ENCODE data around the gene GAK. TPM values are rescaled to one million over a fixed set of nuclear protein-coding genes. Genes with fewer than 3 reads are reported as not detected.

Gene GAK
- total and polyA plus RNA-seq, 8 donors = 47.5 to 226 (median 64.8) TPM

- Histone ChIP-seq H3K27ac (no peak overlapping the region), H3K4me3 (no peak overlapping the region), H3K4me1 (no peaks in the 10 kb centered on the region), H3K27me3 (no peaks in the 10 kb centered on the region), H3K9me3 (no peaks in the 10 kb centered on the region), H3K36me3 (peaks cover 3 to 60% (median 25%) of the 10 kb centered on the region in 3 donors)
- ATAC-seq (no peak), DNase-seq (peak in 2 of 6 donors; percentile 16 to 79), FAIRE-seq (no peak)
- intact Hi-C loops (cut with DNase I) = no loop called here
- 91 to 95% methylated on average over 18 of the region's 18 CpGs for WGBS, 2 donors
- no peak for TF ChIP-seq CTCF (IDR thresholded peaks at IDR 0.05)
Measured at GRCh38 chr4:865572-865971, 66.5 kb downstream of the GAK start.

GRCh38 chr4:865121-865465, 67.0 kb downstream of the GAK start:
- TF ChIP-seq CTCF (IDR thresholded peaks at IDR 0.05) = no peak
- DNase-seq (peak in 1 of 6 donors; percentile 39), FAIRE-seq (no peak), ATAC-seq (no peak)
- H3K27me3 ChIP-seq = no peaks in the 10 kb centered on the region
- no peak overlapping the region for H3K4me3 ChIP-seq
- H3K36me3 ChIP-seq = peaks cover 3 to 60% (median 20%) of the 10 kb centered on the region in 3 donors
- 96 to 99% methylated on average over 11 of the region's 11 CpGs for WGBS, 2 donors
- no peaks in the 10 kb centered on the region for H3K4me1 ChIP-seq
- intact Hi-C loops (cut with DNase I) = no loop called here
- H3K9me3 ChIP-seq = no peaks in the 10 kb centered on the region
- H3K27ac ChIP-seq = no peak overlapping the region

GRCh38 chr4:864456-865120, 67.5 kb downstream of the GAK start:
- Histone ChIP-seq H3K4me1 (no peaks in the 10 kb centered on the region), H3K36me3 (peaks cover 3 to 63% (median 19%) of the 10 kb centered on the region in 3 donors), H3K9me3 (no peaks in the 10 kb centered on the region), H3K27me3 (no peaks in the 10 kb centered on the region), H3K27ac (no peak overlapping the region), H3K4me3 (no peak overlapping the region)
- intact Hi-C loops (cut with DNase I) = no loop called here
- FAIRE-seq (no peak), ATAC-seq (no peak), DNase-seq (peak in 1 of 6 donors; percentile 20)
- 96 to 98% methylated on average over 42 of the region's 42 CpGs for WGBS, 2 donors
- no peak for TF ChIP-seq CTCF (IDR thresholded peaks at IDR 0.05)

DNA sequence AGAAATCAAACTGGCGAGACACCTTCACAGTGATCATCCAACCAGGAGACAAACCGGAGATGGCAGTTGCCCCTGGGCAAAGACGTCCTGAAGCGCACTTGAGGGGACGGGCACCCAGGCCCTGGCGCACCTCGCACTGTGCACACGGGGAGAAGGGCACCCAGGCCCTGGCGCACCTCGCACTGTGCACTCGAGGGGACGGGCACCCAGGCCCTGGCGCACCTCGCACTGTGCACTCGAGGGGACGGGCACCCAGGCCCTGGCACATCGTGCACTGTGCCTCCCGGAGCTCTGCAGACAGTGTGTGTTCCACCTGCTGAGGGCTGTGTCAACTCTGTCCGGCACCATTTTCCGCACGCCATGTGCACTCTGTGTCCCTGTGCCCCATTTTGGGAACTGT, 71.6 kb downstream of the GAK start:
- no peak for ATAC-seq
- H3K27ac ChIP-seq = no peak overlapping the region
- no peaks in the 10 kb centered on the region for H3K9me3 ChIP-seq
- no peaks in the 10 kb centered on the region for H3K27me3 ChIP-seq
- no peak for FAIRE-seq
- peak in 1 of 6 donors; percentile 4 for DNase-seq
- intact Hi-C loops (cut with DNase I) = no loop called here
- no peaks in the 10 kb centered on the region for H3K4me1 ChIP-seq
- peaks cover 8 to 65% (median 9%) of the 10 kb centered on the region in 3 donors for H3K36me3 ChIP-seq
- no peak for TF ChIP-seq CTCF (IDR thresholded peaks at IDR 0.05)
- WGBS, 2 donors = 96 to 97% methylated on average over 21 of the region's 21 CpGs
- H3K4me3 ChIP-seq = no peak overlapping the region

- Histone ChIP-seq H3K27ac (no peak overlapping the region), H3K9me3 (no peaks in the 10 kb centered on the region), H3K27me3 (no peaks in the 10 kb centered on the region), H3K36me3 (peaks cover 4 to 55% (median 8%) of the 10 kb centered on the region in 3 donors), H3K4me3 (no peak overlapping the region), H3K4me1 (no peaks in the 10 kb centered on the region)
- ATAC-seq (no peak), DNase-seq (peak in 2 of 6 donors; percentile 4 to 30), FAIRE-seq (no peak)
- no peak for TF ChIP-seq CTCF (IDR thresholded peaks at IDR 0.05)
- WGBS, 2 donors = 94 to 95% methylated on average over 13 of the region's 13 CpGs
- intact Hi-C loops (cut with DNase I) = no loop called here
Measured at GRCh38 chr4:859496-859895, 72.6 kb downstream of the GAK start.

Data from pancreas (tissue), 10 donors.